ENCODE data around the gene PCDH19.

DNA sequence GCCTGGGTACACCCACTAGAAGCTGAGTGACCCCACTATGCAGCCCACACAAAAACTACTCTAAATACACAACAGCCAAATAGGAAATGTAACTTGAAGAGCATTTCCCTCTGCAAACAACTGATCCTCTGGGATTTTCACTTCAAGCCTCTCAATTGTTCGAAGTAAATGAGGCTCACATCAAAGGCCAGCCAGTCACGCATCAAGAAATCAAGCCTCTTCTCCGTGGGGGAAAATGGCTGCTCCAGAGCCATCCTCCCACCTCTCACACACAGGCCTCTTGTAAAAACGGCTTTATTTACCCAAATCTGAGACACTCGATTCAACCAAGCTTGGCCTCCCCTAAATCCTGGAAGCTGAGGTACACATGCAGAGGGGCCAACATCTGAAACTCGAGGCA, 14.3 kb downstream of the PCDH19 start:
- TF ChIP-seq, protein P1, sequence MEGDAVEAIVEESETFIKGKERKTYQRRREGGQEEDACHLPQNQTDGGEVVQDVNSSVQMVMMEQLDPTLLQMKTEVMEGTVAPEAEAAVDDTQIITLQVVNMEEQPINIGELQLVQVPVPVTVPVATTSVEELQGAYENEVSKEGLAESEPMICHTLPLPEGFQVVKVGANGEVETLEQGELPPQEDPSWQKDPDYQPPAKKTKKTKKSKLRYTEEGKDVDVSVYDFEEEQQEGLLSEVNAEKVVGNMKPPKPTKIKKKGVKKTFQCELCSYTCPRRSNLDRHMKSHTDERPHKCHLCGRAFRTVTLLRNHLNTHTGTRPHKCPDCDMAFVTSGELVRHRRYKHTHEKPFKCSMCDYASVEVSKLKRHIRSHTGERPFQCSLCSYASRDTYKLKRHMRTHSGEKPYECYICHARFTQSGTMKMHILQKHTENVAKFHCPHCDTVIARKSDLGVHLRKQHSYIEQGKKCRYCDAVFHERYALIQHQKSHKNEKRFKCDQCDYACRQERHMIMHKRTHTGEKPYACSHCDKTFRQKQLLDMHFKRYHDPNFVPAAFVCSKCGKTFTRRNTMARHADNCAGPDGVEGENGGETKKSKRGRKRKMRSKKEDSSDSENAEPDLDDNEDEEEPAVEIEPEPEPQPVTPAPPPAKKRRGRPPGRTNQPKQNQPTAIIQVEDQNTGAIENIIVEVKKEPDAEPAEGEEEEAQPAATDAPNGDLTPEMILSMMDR (IDR thresholded peaks at IDR 0.05) = no peak
- no peak for TF ChIP-seq ZFX (IDR thresholded peaks at IDR 0.05; ENCODE audit: borderline replicate concordance)

All from 22Rv1 (cell line).